Astrocyte of the cerebellum (primary cell): Measurements from ENCODE around the gene DSG3.

Experiments used
- DNase-seq: peaks from one replicate; pipeline ENCODE4 v3.0.0-alpha.2; 2011; ENCODE audit warnings: low read depth
- H3K4me3 ChIP-seq: 2 replicates; pipeline ENCODE4 v1.5.1; 2011; ENCODE audit warnings: mild to moderate bottlenecking, low read depth, low read length, moderate library complexity
- in situ Hi-C: cut with HindIII; loops from 2 replicates; pipeline ENCODE4 v1.10.0; 2017; ENCODE audit warnings: low sequenced_read_pairs
- TF ChIP-seq, protein P1 (sequence below): IDR thresholded peaks from 2 replicates; pipeline ENCODE4 v1.5.1; 2012; ENCODE audit warnings: low read length, low read depth, moderate library complexity, mild to moderate bottlenecking; ENCODE audit errors: missing control alignments

The DSG3 gene

GRCh38 chr18:31526374-31526773 is 78.8 kb downstream of the DSG3 start:
- no peak overlapping the region for H3K4me3 ChIP-seq
- in situ Hi-C loops = no loop called here
- no peak for DNase-seq
- TF ChIP-seq, protein P1, sequence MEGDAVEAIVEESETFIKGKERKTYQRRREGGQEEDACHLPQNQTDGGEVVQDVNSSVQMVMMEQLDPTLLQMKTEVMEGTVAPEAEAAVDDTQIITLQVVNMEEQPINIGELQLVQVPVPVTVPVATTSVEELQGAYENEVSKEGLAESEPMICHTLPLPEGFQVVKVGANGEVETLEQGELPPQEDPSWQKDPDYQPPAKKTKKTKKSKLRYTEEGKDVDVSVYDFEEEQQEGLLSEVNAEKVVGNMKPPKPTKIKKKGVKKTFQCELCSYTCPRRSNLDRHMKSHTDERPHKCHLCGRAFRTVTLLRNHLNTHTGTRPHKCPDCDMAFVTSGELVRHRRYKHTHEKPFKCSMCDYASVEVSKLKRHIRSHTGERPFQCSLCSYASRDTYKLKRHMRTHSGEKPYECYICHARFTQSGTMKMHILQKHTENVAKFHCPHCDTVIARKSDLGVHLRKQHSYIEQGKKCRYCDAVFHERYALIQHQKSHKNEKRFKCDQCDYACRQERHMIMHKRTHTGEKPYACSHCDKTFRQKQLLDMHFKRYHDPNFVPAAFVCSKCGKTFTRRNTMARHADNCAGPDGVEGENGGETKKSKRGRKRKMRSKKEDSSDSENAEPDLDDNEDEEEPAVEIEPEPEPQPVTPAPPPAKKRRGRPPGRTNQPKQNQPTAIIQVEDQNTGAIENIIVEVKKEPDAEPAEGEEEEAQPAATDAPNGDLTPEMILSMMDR = no peak
